Spleen (tissue), 13 donors: ENCODE measurements around the gene DPY30. TPM values are rescaled to one million over a fixed set of nuclear protein-coding genes. Genes with fewer than 3 reads are reported as not detected.

Experiments
- DNase-seq: peaks from one replicate; pipeline ENCODE4 v3.0.0-alpha.2; 2020
- H3K27ac ChIP-seq, 8 donors: fragments of 200-600 bp; sonication (generic) in 7 of 8; 1 replicate in 4 of 8; 2 replicates in 4 of 8; pipeline versions ENCODE4 v1.5.0 to v1.8.0; 2016 to 2021; ENCODE audit warnings: inconsistent platforms in 4 of 8, mild to moderate bottlenecking in 4 of 8, moderate library complexity in 1 of 8
- H3K27me3 ChIP-seq, 7 donors: fragments of 200-600 bp; sonication (generic) in 6 of 7; replicated peaks in 1 of 7; 1 replicate in 4 of 7; 2 replicates in 3 of 7; pipeline versions ENCODE4 v1.5.0 to v1.8.0; 2016 to 2021; ENCODE audit warnings: inconsistent platforms in 3 of 7, mild to moderate bottlenecking in 1 of 7
- H3K36me3 ChIP-seq, 6 donors: fragments of 200-600 bp; sonication (generic) in 5 of 6; 1 replicate in 4 of 6; 2 replicates in 2 of 6; pipeline versions ENCODE4 v1.5.0 to v1.8.0; 2016 to 2021; ENCODE audit warnings: inconsistent platforms in 2 of 6
- H3K4me1 ChIP-seq, 6 donors: fragments of 200-600 bp; sonication (generic) in 5 of 6; 1 replicate in 3 of 6; 2 replicates in 3 of 6; pipeline versions ENCODE4 v1.5.0 to v1.8.0; 2016 to 2021; ENCODE audit warnings: inconsistent platforms in 3 of 6
- H3K4me3 ChIP-seq, 8 donors: fragments of 200-600 bp; sonication (generic) in 7 of 8; 1 replicate in 4 of 8; 2 replicates in 4 of 8; pipeline versions ENCODE4 v1.5.0 to v1.8.0; 2016 to 2021; ENCODE audit warnings: inconsistent platforms in 4 of 8, mild to moderate bottlenecking in 4 of 8, moderate library complexity in 2 of 8
- H3K9me3 ChIP-seq, 8 donors: fragments of 200-600 bp; sonication (generic) in 7 of 8; 1 replicate in 4 of 8; 2 replicates in 4 of 8; pipeline versions ENCODE4 v1.5.0 to v1.8.0; 2016 to 2021; ENCODE audit warnings: inconsistent platforms in 4 of 8
- POLR2A ChIP-seq, 3 donors: fragments of 450-650 bp; IDR thresholded peaks; one replicate each; pipeline ENCODE4 v1.5.1; 2017; ENCODE audit warnings: antibody characterized with exemption in 3 of 3, mild to moderate bottlenecking in 1 of 3
- POLR2AphosphoS5 ChIP-seq, 3 donors: sonication (generic); formaldehyde crosslinking; IDR thresholded peaks; one replicate each; pipeline ENCODE4 v1.5.1; 2017; ENCODE audit warnings: antibody characterized with exemption in 3 of 3
- WGBS, 5 donors: extraction: QIAGEN DNeasy Blood & Tissue Kit in 3 of 5; methylation state at CpG; one replicate each; pipeline versions ENCODE4 v1.1.5 to v1.1.7; 2013 to 2018; 5-methylcytosine and 5-hydroxymethylcytosine counted together
- intact Hi-C: fragments of 100-400 bp; cut with DNase I; formaldehyde crosslinking; loops from one replicate; pipeline ENCODE4 v1.15.0; 2023; ENCODE audit warnings: low total_unique reads
- long read RNA-seq, 2 donors: transcript quantifications; one replicate each; lab custom pipeline, GENCODE V29; 2026
- polyA plus RNA-seq, 3 donors: library from polyadenylated mRNA; stranded (reverse); fragments of 200-250 nt; gene quantifications; one replicate each; pipeline ENCODE4 v1.2.1, GENCODE V29; 2013
- total RNA-seq, 7 donors: library from RNA; depleted of rRNA in 3 of 7; stranded (reverse); fragments of >200 nt in 3 of 7; fragmentation: NEBNext Ultra II Directional in 4 of 7; extraction: Animal tissue kit (Norgen Biotek cat#: 25700) in 4 of 7; gene quantifications; one replicate each; pipeline versions ENCODE4 v1.1.0 to v1.2.1, GENCODE V29; 2016 to 2021
- TF ChIP-seq, protein P1 (sequence below), 11 experiments: fragments of 200-600 bp in 7 of 11; fragments of 450-650 bp in 4 of 11; sonication (generic) in 4 of 11; IDR thresholded peaks in 8 of 11; conservative IDR thresholded peaks in 3 of 11; 1 replicate in 7 of 11; 2 replicates in 4 of 11; pipeline versions ENCODE4 v1.4.0 to v1.8.0; 2016 to 2021; ENCODE audit warnings: antibody characterized with exemption in 11 of 11, inconsistent platforms in 4 of 11, mild to moderate bottlenecking in 1 of 11
- donor health status: healthy with polysubstance abuse.
- donor health status: DM: no; HTN: no; CAD: no; lungs with moderate emphysema.
- donor health status: DM: no; HTN: no; CAD: no.
- donor health status: Bipolar disorder and iron deficiency.
- donor health status: healthy.
- donor health status: DM: no; HTN: no; CAD: no.
- donor health status: DM: yes; HTN: yes; CAD: no.

DPY30 gene
- total RNA-seq (10 to 100 TPM; 31.9 to 47.7 (median 44.8) TPM), polyA plus RNA-seq (10 to 100 TPM; 74.1 to 86.4 (median 84.9) TPM)
- long read RNA-seq, donor 1, transcript DPY30-202 (5 exons, 708 nt): major isoform, 64 of 70 reads
- long read RNA-seq, donor 1, partial matches to known transcripts: 0 of 70 reads
- long read RNA-seq, donor 1, other reads (novel, unspliced or antisense): 0 of 70 reads
- long read RNA-seq, donor 2, transcript DPY30-202 (5 exons, 708 nt): major isoform, 66 of 70 reads
- long read RNA-seq, donor 2, partial matches to known transcripts: 0 of 70 reads
- long read RNA-seq, donor 2, other reads (novel, unspliced or antisense): 0 of 70 reads

DNA sequence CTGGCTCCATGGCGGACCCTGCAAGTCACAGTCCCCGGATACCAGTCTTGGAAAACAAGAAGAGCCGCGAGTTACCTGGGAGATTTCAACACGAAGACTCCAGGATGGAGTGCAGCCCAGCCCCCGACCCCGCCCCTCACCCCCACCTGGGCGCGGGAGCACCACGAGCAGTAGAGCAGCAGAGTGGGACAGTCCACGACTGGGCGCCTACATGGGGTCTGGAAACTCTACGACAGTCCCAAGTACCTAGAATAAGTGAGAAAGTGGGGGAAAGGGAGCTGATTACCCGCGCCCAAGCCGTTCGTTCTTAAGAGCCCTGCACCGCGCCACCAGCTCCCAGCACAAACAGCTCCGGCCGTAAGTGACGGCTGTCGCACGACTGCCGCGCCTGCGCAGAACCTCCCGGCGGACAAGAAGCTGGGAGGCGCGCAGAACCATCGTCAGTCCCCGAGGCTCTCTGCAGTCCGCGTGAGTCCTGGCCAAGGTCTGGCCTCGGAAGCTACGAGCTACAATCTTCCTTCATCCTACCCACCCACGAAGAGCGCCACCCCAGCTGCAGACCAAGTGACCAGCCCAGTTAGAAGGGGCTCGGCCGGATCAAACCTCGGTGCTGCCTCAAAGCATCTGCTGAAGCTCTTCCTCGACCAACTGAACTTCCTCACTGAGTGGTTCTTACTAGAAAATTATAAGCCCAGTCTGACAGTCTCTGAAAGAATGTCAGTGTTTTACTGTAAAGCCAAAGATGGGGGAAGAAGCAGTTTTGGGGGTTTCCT, at the start of gene DPY30:
DPY30 (minus strand) TSS at position 359 of the 773 bp plus-strand sequence; CDS start at position 10, 349 bp downstream.
- 0 to 1% (median 1%) methylated on average over 27 to 43 of the region's 43 CpGs for WGBS, 5 donors
- DNase-seq: peak; percentile 98
- H3K27me3 ChIP-seq: no peaks in the 10 kb centered on the region
- peaks cover 0 to 32% (median 0%) of the 10 kb centered on the region in 6 donors for H3K36me3 ChIP-seq
- intact Hi-C loops: no loop called here
- H3K4me1 ChIP-seq: peaks cover 0 to 34% (median 18%) of the 10 kb centered on the region in 6 donors
- no peaks in the 10 kb centered on the region for H3K9me3 ChIP-seq
- peak within 1 kb of the TSS; percentile 80 to 93 (median 90) for H3K27ac ChIP-seq
- peak; percentile 98 to 99 (median 98) for TF ChIP-seq POLR2AphosphoS5 (IDR thresholded peaks at IDR 0.05)
- TF ChIP-seq, protein P1, sequence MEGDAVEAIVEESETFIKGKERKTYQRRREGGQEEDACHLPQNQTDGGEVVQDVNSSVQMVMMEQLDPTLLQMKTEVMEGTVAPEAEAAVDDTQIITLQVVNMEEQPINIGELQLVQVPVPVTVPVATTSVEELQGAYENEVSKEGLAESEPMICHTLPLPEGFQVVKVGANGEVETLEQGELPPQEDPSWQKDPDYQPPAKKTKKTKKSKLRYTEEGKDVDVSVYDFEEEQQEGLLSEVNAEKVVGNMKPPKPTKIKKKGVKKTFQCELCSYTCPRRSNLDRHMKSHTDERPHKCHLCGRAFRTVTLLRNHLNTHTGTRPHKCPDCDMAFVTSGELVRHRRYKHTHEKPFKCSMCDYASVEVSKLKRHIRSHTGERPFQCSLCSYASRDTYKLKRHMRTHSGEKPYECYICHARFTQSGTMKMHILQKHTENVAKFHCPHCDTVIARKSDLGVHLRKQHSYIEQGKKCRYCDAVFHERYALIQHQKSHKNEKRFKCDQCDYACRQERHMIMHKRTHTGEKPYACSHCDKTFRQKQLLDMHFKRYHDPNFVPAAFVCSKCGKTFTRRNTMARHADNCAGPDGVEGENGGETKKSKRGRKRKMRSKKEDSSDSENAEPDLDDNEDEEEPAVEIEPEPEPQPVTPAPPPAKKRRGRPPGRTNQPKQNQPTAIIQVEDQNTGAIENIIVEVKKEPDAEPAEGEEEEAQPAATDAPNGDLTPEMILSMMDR (IDR thresholded peaks at IDR 0.05 in 8 of 11, conservative IDR thresholded peaks at IDR 0.05 in 3 of 11): no peak
- TF ChIP-seq POLR2A (IDR thresholded peaks at IDR 0.05): peak; percentile 40 to 83 (median 81)
- peak within 1 kb of the TSS; percentile 66 to 90 (median 82) for H3K4me3 ChIP-seq

DNA sequence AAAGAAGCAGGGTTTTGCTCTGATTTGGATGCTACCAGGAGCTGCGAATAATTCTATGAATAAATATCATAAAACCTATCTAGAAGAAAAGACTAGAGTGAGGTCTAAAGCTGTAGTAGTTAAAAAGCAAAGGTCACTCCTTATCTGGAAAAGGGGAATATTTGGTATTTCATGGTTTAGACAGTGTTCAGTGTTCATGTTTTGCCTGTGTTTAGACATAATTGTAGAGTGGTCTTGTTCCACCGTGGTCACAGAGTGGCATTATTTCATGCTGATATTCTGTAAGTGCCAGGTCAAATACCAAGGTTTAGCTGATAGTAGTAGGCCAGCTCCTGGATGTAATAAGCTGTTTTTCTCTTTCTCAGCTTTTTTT, 34.5 kb upstream of the DPY30 start:
- Histone ChIP-seq H3K4me1 (peaks cover 0 to 45% (median under 1%) of the 10 kb centered on the region in 6 donors), H3K27me3 (no peaks in the 10 kb centered on the region), H3K36me3 (peaks cover 0 to 69% (median 0%) of the 10 kb centered on the region in 6 donors), H3K27ac (no peak overlapping the region), H3K4me3 (no peak overlapping the region), H3K9me3 (no peaks in the 10 kb centered on the region)
- TF ChIP-seq, protein P1 (IDR thresholded peaks at IDR 0.05 in 8 of 11, conservative IDR thresholded peaks at IDR 0.05 in 3 of 11): no peak
- TF ChIP-seq POLR2A (IDR thresholded peaks at IDR 0.05): no peak
- no peak for TF ChIP-seq POLR2AphosphoS5 (IDR thresholded peaks at IDR 0.05)
- intact Hi-C loops: no loop called here
- DNase-seq: no peak
- 90 to 99% (median 93%) methylated on average over 2 of the region's 2 CpGs for WGBS, 5 donors

DNA sequence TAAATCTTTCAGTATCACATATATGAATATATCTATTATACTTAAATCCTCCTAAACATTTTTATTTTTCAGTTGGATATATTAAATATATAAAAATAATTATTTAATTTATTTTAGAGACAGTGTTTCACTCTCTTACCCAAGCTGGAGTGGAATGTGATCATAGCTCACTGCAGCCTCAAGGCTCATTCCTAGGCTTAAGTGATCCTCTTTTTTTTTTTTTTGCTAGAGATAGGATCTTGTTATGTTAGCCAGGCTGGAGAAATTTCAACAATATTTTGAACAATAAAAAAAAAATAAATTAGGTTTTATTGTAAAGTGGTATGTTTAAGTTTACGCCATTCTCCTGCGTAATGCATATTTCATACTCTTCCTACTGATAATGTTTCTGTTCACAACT, 27.9 kb upstream of the DPY30 start:
- 93 to 98% (median 98%) methylated on average over 2 of the region's 2 CpGs for WGBS, 5 donors
- Histone ChIP-seq H3K36me3 (peaks cover 0 to 51% (median 0%) of the 10 kb centered on the region in 6 donors), H3K27me3 (no peaks in the 10 kb centered on the region), H3K4me1 (peaks cover 2 to 78% (median 31%) of the 10 kb centered on the region in 6 donors), H3K27ac (no peak overlapping the region), H3K4me3 (no peak overlapping the region), H3K9me3 (no peaks in the 10 kb centered on the region)
- intact Hi-C loops: no loop called here
- no peak for DNase-seq
- TF ChIP-seq POLR2A (IDR thresholded peaks at IDR 0.05) (no peak), POLR2AphosphoS5 (IDR thresholded peaks at IDR 0.05) (no peak)
- TF ChIP-seq, protein P1 (IDR thresholded peaks at IDR 0.05 in 8 of 11, conservative IDR thresholded peaks at IDR 0.05 in 3 of 11): no peak

DNA sequence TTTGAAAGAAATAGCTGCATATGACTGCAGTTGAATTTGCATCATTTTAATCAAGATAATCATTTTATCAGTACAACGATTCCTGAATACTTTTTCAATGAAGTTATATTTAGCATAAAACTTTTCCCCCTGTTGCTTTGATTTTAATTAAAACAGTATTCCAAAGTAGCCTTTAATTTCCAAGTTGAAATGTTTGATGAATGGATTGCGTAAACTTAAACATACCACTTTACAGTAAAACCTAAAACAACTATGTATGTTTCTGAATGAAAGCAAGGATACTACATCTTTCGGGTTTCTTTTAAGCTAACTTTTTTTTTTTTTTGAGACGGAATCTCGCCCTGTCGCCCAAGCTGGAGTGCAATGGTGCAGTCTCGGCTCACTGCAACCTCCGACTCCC, 25.1 kb upstream of the DPY30 start:
- no peaks in the 10 kb centered on the region for H3K27me3 ChIP-seq
- peak overlapping the region; percentile 76 to 97 (median 96) for H3K4me3 ChIP-seq
- intact Hi-C loops: no loop called here
- H3K27ac ChIP-seq: peak overlapping the region in 7 of 8 donors; percentile 91 to 97 (median 95)
- TF ChIP-seq, protein P1 (IDR thresholded peaks at IDR 0.05 in 8 of 11, conservative IDR thresholded peaks at IDR 0.05 in 3 of 11): no peak
- no peak for TF ChIP-seq POLR2AphosphoS5 (IDR thresholded peaks at IDR 0.05)
- no peak for TF ChIP-seq POLR2A (IDR thresholded peaks at IDR 0.05)
- H3K36me3 ChIP-seq: peaks cover 0 to 30% (median 0%) of the 10 kb centered on the region in 6 donors
- peaks cover 2 to 68% (median 37%) of the 10 kb centered on the region in 6 donors for H3K4me1 ChIP-seq
- 80 to 88% (median 85%) methylated on average over 8 of the region's 8 CpGs for WGBS, 5 donors
- no peak for DNase-seq
- no peaks in the 10 kb centered on the region for H3K9me3 ChIP-seq
